ENCODE data around the gene AQP9. TPM values are rescaled to one million over a fixed set of nuclear protein-coding genes. Genes with fewer than 3 reads are reported as not detected.

The AQP9 gene
- total and polyA plus RNA-seq, 2 of the 8 experiments (the other 6 are each of a cell fraction or from before 2014, with no cell fraction given): not detected

DNA sequence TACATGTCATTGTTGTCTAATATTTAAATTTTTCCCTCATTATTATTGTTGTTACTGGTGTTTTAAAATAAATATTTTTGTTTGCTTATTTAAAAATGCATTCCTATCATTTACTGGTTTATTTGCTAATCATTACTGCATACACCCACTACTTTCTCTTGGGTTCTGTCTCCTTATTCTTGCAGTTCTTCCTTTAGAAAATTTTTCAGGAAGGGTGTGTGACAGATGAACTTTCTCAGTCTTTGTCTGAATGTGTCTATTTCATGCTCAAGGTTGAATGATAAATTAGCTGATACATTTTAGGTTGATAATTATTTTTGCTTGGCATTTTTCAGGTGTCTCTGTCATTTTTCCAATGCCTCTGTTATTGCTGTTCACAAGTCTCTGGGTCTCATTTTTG, 7.4 kb downstream of the AQP9 start (continued):
- TF ChIP-seq, protein P1, sequence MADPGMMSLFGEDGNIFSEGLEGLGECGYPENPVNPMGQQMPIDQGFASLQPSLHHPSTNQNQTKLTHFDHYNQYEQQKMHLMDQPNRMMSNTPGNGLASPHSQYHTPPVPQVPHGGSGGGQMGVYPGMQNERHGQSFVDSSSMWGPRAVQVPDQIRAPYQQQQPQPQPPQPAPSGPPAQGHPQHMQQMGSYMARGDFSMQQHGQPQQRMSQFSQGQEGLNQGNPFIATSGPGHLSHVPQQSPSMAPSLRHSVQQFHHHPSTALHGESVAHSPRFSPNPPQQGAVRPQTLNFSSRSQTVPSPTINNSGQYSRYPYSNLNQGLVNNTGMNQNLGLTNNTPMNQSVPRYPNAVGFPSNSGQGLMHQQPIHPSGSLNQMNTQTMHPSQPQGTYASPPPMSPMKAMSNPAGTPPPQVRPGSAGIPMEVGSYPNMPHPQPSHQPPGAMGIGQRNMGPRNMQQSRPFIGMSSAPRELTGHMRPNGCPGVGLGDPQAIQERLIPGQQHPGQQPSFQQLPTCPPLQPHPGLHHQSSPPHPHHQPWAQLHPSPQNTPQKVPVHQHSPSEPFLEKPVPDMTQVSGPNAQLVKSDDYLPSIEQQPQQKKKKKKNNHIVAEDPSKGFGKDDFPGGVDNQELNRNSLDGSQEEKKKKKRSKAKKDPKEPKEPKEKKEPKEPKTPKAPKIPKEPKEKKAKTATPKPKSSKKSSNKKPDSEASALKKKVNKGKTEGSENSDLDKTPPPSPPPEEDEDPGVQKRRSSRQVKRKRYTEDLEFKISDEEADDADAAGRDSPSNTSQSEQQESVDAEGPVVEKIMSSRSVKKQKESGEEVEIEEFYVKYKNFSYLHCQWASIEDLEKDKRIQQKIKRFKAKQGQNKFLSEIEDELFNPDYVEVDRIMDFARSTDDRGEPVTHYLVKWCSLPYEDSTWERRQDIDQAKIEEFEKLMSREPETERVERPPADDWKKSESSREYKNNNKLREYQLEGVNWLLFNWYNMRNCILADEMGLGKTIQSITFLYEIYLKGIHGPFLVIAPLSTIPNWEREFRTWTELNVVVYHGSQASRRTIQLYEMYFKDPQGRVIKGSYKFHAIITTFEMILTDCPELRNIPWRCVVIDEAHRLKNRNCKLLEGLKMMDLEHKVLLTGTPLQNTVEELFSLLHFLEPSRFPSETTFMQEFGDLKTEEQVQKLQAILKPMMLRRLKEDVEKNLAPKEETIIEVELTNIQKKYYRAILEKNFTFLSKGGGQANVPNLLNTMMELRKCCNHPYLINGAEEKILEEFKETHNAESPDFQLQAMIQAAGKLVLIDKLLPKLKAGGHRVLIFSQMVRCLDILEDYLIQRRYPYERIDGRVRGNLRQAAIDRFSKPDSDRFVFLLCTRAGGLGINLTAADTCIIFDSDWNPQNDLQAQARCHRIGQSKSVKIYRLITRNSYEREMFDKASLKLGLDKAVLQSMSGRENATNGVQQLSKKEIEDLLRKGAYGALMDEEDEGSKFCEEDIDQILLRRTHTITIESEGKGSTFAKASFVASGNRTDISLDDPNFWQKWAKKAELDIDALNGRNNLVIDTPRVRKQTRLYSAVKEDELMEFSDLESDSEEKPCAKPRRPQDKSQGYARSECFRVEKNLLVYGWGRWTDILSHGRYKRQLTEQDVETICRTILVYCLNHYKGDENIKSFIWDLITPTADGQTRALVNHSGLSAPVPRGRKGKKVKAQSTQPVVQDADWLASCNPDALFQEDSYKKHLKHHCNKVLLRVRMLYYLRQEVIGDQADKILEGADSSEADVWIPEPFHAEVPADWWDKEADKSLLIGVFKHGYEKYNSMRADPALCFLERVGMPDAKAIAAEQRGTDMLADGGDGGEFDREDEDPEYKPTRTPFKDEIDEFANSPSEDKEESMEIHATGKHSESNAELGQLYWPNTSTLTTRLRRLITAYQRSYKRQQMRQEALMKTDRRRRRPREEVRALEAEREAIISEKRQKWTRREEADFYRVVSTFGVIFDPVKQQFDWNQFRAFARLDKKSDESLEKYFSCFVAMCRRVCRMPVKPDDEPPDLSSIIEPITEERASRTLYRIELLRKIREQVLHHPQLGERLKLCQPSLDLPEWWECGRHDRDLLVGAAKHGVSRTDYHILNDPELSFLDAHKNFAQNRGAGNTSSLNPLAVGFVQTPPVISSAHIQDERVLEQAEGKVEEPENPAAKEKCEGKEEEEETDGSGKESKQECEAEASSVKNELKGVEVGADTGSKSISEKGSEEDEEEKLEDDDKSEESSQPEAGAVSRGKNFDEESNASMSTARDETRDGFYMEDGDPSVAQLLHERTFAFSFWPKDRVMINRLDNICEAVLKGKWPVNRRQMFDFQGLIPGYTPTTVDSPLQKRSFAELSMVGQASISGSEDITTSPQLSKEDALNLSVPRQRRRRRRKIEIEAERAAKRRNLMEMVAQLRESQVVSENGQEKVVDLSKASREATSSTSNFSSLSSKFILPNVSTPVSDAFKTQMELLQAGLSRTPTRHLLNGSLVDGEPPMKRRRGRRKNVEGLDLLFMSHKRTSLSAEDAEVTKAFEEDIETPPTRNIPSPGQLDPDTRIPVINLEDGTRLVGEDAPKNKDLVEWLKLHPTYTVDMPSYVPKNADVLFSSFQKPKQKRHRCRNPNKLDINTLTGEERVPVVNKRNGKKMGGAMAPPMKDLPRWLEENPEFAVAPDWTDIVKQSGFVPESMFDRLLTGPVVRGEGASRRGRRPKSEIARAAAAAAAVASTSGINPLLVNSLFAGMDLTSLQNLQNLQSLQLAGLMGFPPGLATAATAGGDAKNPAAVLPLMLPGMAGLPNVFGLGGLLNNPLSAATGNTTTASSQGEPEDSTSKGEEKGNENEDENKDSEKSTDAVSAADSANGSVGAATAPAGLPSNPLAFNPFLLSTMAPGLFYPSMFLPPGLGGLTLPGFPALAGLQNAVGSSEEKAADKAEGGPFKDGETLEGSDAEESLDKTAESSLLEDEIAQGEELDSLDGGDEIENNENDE (IDR thresholded peaks at IDR 0.05; ENCODE audit: insufficient replicate concordance, low read length): no peak
- no peak for TF ChIP-seq NANOG (IDR thresholded peaks at IDR 0.05; ENCODE audit: insufficient read depth, low read depth, low read length, poor library complexity, severe bottlenecking)
- no peak for TF ChIP-seq TEAD4 (IDR thresholded peaks at IDR 0.05; ENCODE audit: low read depth, low read length)
- no peak for TF ChIP-seq RNF2 (IDR thresholded peaks at IDR 0.05; ENCODE audit: borderline replicate concordance, low read depth, low read length, missing control alignments, poor library complexity, severe bottlenecking)
- TF ChIP-seq CHD1 (IDR thresholded peaks at IDR 0.05; ENCODE audit: low read depth, low read length): no peak
- TF ChIP-seq SAP30 (IDR thresholded peaks at IDR 0.05; ENCODE audit: insufficient read depth, insufficient replicate concordance, low read length): no peak
- TF ChIP-seq CTBP2 (IDR thresholded peaks at IDR 0.05; ENCODE audit: borderline replicate concordance, insufficient read depth, insufficient read length, low read length): no peak
- no peak for TF ChIP-seq SIN3A (conservative IDR thresholded peaks at IDR 0.05 in 1 of 2, IDR thresholded peaks at IDR 0.05 in 1 of 2; ENCODE audit: low read depth in 1 of 2, low read length in 2 of 2)
- no peak for TF ChIP-seq RXRA (IDR thresholded peaks at IDR 0.05; ENCODE audit: insufficient read depth, low read depth, low read length)
- TF ChIP-seq NRF1 (IDR thresholded peaks at IDR 0.05; ENCODE audit: low read depth, low read length): no peak
- no peak for TF ChIP-seq SP2 (IDR thresholded peaks at IDR 0.05; ENCODE audit: low read length)
